CD4-positive, alpha-beta T cell treated with Interleukin-12 subunit alpha and Interleukin-12 subunit beta, for 1 hour (primary cell): ENCODE results near the gene FAM81A.

Source experiments
- DNase-seq: peaks from one replicate; pipeline ENCODE4 v3.0.0-alpha.2; 2020

FAM81A gene

DNA sequence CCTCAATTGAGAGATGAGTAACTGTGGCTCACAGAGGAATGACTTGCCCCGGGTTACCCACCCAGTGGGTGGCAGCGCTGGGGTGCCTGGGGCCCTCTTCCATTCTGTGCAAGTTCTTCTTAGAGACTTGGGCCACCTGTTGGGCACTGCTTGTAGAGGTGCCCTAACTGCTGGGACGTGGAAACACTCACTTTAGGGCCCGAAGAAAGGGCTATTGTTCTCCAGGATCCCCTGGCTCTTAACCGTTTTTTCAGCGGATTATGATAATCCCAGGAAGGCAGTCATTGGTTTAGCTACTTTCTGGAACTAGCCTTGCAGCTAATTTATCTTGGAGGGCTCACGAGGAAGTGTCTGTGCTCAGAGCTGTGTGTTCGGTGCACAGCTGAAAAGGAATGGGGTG is 107.6 kb downstream of the FAM81A start:
- no peak for DNase-seq

DNA sequence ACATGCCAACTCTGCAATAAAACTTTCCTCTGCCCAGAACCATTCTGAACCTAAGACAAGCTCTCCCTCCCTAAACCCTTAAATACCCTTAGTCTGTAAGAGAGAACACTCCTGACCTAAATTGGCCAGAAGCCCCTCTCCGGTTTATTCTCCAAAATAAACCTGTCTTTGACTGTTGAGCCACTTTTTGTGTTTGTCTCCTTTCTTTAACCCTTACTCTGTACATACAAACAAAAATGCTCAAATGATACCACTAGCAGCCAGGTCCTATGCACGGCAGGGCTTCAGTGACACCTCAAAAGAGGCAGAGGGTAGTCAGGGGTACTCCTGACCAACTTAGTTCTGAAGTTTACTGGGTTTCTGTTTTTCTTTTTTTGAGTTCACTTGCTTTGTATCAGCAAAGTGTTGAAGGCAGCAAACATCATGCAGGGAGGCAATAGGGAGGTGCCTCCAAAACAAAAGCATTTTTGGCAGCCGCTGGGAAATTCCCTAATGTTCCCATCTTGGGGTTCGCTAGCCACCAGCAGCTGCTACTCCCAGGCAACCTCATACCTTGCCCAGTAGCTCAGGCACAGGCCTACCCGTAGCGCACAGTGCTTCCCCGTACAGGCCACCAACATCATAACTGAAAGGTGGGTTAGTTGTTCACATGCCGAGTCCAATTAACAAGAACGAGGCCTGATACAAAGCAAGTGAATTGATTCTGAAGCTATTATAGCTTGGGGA is 110.7 kb downstream of the FAM81A start:
- DNase-seq, result no peak

DNA sequence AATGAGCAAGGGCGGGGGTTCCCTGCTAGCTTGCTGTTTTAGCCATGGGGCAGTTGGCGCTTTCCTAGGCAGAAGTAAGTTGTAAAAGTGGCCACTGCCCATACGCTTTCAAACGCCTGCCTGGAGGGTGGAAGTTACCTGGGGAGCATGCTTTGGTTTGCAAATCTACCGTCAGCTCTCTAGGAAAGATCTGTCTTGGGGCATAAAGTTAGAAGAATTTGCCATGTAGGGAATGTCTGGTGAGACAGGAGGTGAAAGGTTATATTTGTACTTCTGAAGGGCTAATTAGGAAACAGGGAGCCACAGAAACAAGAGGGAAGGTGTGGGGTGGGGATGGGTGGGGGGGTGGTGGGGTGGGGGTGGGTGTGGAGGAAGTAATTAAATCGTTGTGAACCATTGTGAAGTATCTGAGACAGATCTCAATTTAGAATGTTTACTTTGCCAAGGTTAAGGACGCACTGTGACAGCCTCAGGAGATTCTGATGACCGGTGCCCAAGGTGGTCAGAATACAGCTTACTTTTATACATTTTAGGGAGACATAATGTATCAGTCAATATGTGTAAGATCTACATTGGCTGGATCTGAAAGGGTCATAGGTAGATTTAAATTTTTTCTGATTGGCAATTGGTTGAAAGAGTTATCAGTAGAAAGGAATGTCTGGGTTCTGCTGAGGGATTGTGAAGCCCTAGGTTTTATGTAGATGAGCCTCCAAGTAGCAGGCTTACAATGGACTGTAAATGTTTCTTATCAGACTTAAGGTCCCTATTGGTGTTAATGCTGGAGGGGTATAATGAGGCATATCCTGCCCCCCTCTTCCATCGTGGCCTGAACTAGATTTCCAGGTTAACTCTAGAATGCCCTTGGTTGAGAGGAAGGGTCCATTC is 111.6 kb downstream of the FAM81A start:
- no peak for DNase-seq

DNA sequence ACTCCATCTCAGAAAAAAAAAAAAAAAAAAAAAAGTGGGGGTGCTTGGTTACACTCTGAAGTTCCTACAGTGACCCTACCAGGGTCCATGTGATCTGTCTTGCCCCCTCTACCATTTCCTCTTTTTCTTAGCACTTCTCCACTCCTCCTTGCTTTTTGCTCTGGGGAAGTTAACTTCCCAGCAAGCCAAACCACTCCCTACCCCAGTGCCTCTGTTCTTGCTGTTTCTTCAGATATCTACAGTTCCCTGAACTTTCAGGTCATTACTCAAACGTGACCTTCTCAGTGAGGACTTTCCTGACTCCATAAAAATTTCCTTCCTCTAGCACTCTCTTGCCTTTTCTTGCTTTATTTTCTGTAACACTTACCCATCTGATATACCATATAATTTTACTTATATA is 112.5 kb downstream of the FAM81A start:
- no peak for DNase-seq

DNA sequence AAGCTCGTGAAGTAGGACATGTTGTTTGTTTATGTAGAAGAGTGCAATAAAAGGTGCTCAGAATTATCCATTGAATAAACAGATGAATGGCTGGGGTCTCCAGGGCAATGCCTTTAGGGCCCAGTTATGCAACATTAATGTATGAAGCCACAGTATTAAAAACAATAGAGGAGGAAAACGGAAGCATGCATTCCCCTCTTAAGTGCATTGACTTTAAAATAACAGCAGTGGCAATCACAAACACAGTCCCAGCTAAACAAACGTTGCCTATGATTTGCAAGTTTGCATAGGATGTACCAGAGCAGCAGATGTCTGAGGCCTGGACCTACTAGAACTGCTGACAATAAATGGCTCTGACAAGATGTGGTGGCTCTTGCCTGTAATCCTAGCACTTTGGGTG is 113.0 kb downstream of the FAM81A start:
- DNase-seq, result no peak

DNA sequence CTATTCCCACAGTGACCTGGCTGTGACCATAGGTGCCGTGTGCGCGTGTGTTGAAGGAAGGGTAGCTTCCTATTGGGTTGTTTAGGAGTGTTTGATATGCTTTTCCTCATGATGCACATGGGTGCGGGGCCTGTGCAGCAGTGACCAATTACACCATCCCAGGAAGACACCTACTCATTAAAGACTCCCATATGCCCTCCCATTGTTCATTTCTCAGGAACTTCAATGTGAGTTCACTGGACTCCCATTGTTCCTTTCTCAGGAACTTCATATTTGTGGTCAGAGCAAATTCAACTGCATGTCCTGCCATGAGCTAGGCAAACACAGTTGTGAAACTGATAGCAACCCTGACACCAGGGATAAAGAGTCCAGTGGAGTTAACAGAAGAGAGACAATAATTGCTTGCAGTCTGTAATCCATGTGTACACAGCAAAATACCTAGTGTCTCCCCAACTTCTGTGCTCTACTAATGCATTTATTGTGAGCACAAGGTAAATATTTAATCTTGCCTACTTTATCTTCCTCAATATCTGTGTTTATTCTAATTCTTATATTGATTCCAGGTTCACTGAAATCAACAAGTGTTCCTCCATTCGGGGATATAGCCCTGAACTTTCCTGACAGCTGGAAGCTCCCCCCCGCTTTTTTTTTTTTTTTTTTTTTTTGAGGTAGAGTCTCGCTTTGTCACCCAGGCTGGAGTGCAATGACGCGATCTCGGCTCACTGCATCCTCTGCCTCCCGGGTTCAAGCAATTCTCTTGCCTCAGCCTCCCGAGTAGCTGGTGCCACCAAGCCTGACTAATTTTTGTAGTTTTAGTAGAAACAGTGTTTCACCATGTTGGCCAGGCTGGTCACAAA is 116.1 kb downstream of the FAM81A start:
- DNase-seq, result no peak

DNA sequence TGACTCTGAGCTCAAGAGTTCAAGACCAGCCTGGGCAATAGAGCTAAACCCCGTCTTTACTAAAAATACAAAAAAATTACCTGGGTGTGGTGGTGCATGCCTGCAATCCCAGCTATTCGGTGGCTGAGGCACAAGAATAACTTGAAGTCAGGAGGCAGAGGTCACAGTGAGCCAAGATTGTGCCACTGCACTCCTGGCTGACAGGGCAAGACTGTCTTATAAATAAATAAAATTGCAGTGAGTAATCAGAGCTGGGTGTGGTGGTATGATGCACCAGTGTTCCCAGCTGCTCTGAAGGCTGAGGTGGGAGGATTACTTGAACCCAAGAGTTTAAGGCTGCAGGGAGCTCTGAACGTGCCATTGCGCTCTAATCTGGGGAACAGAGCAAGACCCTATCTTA is 117.7 kb downstream of the FAM81A start:
- no peak for DNase-seq

DNA sequence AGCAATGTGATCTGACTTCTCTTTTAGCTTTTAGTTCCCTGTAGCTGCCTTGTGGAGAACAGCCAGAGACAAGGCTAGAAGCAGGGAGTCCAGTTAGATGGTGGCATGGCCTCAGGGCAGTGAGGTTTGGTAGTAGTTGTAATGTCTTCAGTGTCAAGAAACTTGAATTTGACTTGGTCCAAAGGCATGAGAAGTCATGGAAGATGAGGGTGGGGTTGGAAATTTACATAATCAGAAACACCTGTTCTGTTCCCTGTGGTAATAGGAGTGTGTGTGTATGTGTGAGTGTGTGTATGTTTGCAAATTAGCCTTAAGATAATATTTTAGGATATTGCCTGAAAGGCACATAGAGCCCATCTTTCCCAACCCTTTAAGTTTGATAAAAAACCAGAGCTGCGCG is 118.4 kb downstream of the FAM81A start:
- no peak for DNase-seq

DNA sequence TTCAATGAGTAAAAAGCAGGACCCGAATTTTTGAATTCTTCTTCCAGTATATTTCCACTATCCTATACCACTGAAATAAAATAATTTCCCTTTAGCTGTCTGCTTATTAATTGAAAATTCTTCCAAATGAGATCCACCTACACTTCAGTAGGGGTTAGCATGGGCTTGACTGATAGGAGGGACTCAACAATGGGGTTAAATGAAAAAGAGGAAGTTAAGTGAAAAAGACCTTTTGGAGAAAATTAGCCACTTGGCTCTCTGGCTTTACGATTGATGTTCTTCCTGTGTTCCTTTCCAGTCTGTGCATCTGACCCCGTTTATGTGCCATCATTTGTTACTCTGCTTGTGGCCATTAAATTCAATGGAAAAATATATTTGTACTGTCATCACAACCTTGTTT is 119.6 kb downstream of the FAM81A start:
- DNase-seq, result no peak

DNA sequence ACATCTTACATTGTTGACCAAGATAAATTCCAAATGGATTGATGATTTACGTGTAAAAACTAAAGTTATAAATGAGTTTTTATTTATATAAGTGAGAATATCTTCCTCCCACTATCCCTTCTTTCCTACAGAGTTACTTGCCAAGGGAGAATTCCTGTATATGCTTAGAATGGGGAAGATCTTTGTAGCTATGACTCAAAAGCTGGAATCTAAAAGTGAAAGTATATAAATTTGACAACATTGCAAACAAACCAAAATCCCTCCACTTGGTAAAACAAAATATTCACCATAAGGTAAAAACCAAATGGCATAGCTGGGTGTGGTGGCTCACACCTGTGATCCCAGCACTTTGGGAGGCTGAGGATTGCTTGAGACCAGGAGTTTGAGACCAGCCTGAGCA is 120.9 kb downstream of the FAM81A start:
- DNase-seq, result no peak

DNA sequence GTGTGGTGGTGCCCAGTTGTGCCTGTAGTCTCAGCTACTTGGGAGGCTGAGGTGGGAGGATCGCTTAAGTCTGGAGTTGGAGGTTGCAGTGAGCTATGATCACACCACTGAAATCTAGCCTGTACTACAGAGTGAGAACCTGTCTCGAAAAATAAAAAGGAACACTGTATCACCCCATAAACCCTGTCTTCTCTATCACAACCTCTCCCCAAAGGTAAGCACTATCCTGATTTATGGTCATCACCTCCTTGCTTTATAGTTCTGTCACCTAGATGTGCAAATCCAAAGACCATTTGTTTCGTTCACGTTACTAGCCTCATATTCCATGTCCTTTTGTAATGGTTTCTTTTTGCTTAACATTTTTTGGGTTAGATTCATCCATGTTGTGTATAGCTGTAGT is 123.6 kb downstream of the FAM81A start:
- DNase-seq, result no peak

DNA sequence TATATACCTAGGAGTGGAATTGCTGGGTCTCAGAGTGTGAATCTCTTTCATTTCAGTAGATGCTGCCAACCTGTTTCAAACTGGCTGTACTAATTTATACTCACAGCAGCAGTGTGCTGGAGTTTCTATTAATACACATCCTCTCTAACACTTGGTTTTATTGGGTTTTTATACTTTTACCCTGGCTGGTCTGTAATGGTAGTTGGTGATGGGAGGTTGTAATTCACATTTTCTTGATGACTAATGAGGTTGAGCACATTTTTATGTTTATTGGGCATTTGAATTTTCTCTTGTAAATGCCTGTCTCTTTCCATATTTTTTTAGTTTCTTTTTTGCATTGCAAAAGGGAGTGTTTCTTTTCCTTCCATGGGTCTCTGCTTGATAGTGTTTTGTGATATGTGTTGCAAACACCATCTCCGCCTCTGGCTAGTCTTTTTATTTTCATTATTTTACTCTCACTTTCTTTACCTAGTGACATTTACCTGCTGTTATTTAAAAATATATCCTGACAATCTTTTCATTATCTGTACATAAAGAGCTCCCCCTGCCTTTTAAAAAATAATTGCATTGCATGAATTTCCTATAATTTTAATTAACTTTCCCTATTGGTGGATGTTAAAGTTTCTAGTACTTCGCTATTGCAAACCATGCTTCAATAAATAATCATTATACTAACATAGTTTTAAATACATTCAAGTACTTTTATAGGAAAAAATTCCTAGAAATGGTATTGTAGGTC is 124.6 kb downstream of the FAM81A start:
- DNase-seq, result no peak

DNA sequence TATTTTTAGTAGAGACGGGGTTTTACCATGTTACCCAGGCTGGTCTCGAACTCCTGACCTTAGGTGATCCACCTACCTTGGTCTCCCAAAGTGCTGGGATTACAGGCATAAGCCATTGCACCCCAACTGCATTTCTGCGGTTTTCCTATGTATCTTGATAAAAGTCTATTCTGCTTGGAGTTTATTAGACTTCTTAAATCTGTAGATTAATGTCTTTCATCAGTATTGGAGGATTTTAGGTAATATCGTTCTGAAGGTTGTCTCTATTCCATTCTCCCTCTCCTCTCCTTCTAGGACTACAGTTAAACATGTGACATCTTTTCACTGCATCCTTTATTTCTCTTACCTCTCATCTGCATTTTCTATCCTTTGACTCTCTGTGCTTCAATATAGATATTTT is 127.3 kb downstream of the FAM81A start:
- DNase-seq, result no peak

DNA sequence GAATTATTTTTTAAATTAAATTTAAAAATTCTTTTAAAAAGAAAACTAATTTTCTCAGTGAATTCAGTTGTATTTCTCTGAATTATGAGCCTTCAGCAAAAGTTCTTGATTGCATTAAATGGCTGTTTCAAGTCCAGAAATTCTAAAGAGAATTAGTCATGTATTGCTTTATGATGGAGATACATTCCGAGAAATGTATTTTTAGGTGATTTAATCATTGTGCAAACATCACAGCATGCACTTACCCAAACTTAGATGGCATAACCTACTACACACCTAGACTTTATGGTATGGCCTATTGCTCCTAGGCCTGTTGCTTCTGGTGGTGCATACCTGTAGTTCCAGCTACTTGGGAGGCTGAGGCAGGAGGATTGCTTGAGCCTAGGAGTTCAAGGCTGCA is 129.3 kb downstream of the FAM81A start:
- no peak for DNase-seq

DNA sequence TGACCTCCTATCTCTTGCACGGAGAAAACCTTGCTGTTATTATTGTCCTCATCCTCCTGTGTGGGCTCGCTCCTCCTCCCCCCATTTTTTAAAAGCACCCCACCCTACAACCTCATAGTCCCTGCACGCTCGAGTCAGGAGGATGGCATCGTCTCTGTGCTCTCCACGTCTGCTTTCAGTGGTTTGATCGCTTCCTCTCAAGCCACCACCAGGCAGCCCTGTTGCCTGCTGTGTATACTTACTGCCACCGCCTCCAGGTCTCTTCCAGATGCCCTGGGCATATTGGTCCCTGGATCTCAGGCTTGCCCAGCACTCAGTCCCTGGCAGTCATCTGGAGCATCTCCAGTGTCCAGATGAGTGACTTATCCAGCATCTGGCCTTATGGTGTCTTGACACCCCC is 131.5 kb downstream of the FAM81A start:
- no peak for DNase-seq

DNA sequence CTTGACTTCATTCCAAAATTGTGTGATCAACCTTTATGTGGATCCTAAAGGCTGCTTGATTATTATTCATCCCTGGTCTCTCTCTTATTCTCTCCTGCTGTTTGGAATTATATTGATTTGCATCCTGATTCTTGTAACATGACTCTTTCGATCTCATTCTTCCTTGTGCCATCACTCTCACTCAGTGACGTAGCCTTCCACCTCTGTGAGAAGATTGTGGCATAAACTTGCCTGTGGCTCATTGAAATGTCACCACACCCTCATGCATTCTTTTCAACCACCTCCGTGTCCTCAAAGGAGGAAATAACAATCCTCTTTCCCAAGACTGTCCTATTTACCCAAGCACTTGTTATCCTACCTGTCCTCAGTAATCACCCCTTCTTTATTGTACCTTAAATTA is 132.3 kb downstream of the FAM81A start:
- no peak for DNase-seq

DNA sequence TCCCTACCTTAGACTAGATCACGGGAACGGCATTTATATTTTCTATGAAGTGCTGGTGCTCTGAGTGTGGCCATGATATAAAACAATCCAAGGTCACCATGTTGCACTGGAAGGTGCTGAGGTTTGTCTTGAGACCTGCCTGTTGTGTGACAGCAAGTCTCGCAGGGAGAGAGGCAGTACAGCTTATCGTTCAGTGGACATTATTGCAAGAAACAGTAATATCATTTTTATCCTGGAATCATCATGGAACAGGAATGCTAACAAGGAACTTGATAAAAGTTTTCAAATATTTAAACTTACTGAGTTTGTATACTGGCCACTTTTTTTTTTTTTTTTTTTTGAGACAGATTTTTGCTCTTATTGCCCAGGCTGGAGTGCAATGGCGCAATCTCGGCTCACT is 133.6 kb downstream of the FAM81A start:
- DNase-seq, result no peak
